K562 (cell line): ENCODE measurements around the gene SVEP1. TPM values are rescaled to one million over a fixed set of nuclear protein-coding genes. Genes with fewer than 3 reads are reported as not detected.

Experiments
- AFF1 ChIP-seq, 2 experiments: fragments of 450-650 bp; IDR thresholded peaks; 2 replicates each; pipeline ENCODE4 v1.6.1; 2018; ENCODE audit warnings: mild to moderate bottlenecking in 2 of 2, low read depth in 1 of 2; ENCODE audit not compliant: partially characterized antibody in 2 of 2
- BACH1 ChIP-seq: fragments of 200-800 bp; sonication (Bioruptor generic); IDR thresholded peaks from 2 replicates; pipeline ENCODE4 v1.6.1; 2016; ENCODE audit warnings: missing genetic modification characterization, missing compliant biosample characterization
- BRD9 ChIP-seq: fragments of 450-650 bp; IDR thresholded peaks from 2 replicates; pipeline ENCODE4 v1.6.1; 2018; ENCODE audit warnings: low read depth; ENCODE audit not compliant: partially characterized antibody
- CBFA2T3 ChIP-seq: fragments of 450-650 bp; IDR thresholded peaks from 2 replicates; pipeline ENCODE4 v1.6.1; 2017
- CHD7 ChIP-seq: fragments of 200-600 bp; sonication (generic); IDR thresholded peaks from one replicate; pipeline ENCODE4 v1.6.1; 2012; ENCODE audit warnings: mild to moderate bottlenecking, low read depth, low read length, inconsistent platforms
- HIVEP1 ChIP-seq: fragments of 250-450 bp; sonication (Bioruptor Pico); IDR thresholded peaks from 2 replicates; pipeline ENCODE4 v1.4.0; 2020; ENCODE audit warnings: mild to moderate bottlenecking
- RBM25 ChIP-seq: fragments of 200-400 bp; formaldehyde crosslinking; IDR thresholded peaks from 2 replicates; pipeline ENCODE4 v1.6.1; 2018; ENCODE audit warnings: low read length, low read depth, moderate library complexity; ENCODE audit not compliant: severe bottlenecking
- XRCC5 ChIP-seq: fragments of 200-400 bp; formaldehyde crosslinking; IDR thresholded peaks from 2 replicates; pipeline ENCODE4 v1.6.1; 2017; ENCODE audit warnings: low read depth, mild to moderate bottlenecking, low read length
- ZNF785 ChIP-seq: fragments of 250-450 bp; sonication (Bioruptor Pico); IDR thresholded peaks from 2 replicates; pipeline ENCODE4 v1.4.0; 2020; ENCODE audit warnings: mild to moderate bottlenecking
- polyA plus RNA-seq, 8 experiments: library from polyadenylated mRNA; depleted of rRNA in 4 of 8; stranded (reverse) in 5 of 8; unstranded in 3 of 8; fragments of >200 nt; fragmentation: Nextera tagmentation in 2 of 8; fragmentation: Illumina TruSeq in 1 of 8; extraction: Ambion mirVana in 2 of 8; extraction: Trizol in 1 of 8; gene quantifications; 2 replicates each; pipeline versions ENCODE4 v1.2.1 to v1.2.3, GENCODE V29; 2011 to 2014; ENCODE audit warnings: inconsistent platforms in 1 of 8, missing spikeins in 1 of 8
- total RNA-seq, 7 experiments: library from RNA; depleted of rRNA in 6 of 7; stranded (reverse); fragments of >200 nt in 6 of 7; fragmentation: Illumina TruSeq in 2 of 7; extraction: Trizol in 2 of 7; gene quantifications; 2 replicates each; pipeline versions ENCODE4 v1.2.1 to v1.2.3, GENCODE V29; 2011 to 2021; ENCODE audit warnings: low replicate concordance in 1 of 7
- TF ChIP-seq, protein P1 (sequence below): fragments of 450-650 bp; formaldehyde crosslinking; IDR thresholded peaks from 2 replicates; pipeline ENCODE4 v1.4.0; 2022; ENCODE audit warnings: missing genetic modification characterization

The SVEP1 gene
- total and polyA plus RNA-seq, 9 of the 15 experiments (the other 6 are each of a cell fraction or from before 2014, with no cell fraction given) = 0.20 to 0.84 (median 0.43) TPM

GRCh38 chr9:110371411-110372007 lies 208.0 kb downstream of the SVEP1 start (continued):
- TF ChIP-seq CHD7 (no peak), ZNF785 (CRISPR knock-in tag) (no peak), BRD9 (peak; percentile 89), BACH1 (tag) (peak; percentile 32; the same call in 1 of the 2 replicates), XRCC5 (no peak), RBM25 (no peak), CBFA2T3 (peak; percentile 100), AFF1 (IDR thresholded peaks at IDR 0.05; ENCODE audit: low read depth in 1 of 2, partially characterized antibody in 2 of 2) (peak; percentile 42 to 91), HIVEP1 (CRISPR knock-in tag) (0 out of 2 replicates have a peak, but pooled peaks have one; percentile 70)
- TF ChIP-seq, protein P1, sequence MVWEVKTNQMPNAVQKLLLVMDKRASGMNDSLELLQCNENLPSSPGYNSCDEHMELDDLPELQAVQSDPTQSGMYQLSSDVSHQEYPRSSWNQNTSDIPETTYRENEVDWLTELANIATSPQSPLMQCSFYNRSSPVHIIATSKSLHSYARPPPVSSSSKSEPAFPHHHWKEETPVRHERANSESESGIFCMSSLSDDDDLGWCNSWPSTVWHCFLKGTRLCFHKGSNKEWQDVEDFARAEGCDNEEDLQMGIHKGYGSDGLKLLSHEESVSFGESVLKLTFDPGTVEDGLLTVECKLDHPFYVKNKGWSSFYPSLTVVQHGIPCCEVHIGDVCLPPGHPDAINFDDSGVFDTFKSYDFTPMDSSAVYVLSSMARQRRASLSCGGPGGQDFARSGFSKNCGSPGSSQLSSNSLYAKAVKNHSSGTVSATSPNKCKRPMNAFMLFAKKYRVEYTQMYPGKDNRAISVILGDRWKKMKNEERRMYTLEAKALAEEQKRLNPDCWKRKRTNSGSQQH (CRISPR knock-in tag) = peak; percentile 91
